ENCODE data around the gene ELF1. TPM values are rescaled to one million over a fixed set of nuclear protein-coding genes. Genes with fewer than 3 reads are reported as not detected.
A peak's percentile ranks its signal among the peaks of the same experiment; 100 is the strongest.

Gene ELF1
- total and polyA plus RNA-seq, 10 of the 15 experiments (the other 5 are each of a cell fraction or from before 2014, with no cell fraction given) = 43.3 to 97.6 (median 55.7) TPM

GRCh38 chr13:40933508-40934204, 85.5 kb downstream of the ELF1 start:
- POLR2A ChIA-PET = interaction anchor here (0.6 to 0.9 kb wide), 4 partner anchors 23 to 914 kb away, joined by 3 to 4 read pairs (median 4); no protein-coding TSS in a partner anchor
- intact Hi-C loops (cut with micrococcal nuclease; ENCODE audit: unreplicated experiment) (no loop called here), in situ Hi-C loops (cut with MboI) (no loop called here)
- Histone ChIP-seq H3K27ac (ENCODE audit: control insufficient read depth, insufficient read depth) (peak overlapping the region; percentile 32), H3K4me2 (ENCODE audit: control insufficient read depth, insufficient read depth) (peak overlapping the region; percentile 4; the same call in 1 of the 2 replicates), H3K4me3 (no peak overlapping the region), H3K36me3 (ENCODE audit: control insufficient read depth in 2 of 2, insufficient read depth in 2 of 2, low read length in 1 of 2) (peaks cover 6 to 33% of the 10 kb centered on the region in 2 experiments), H3K4me1 (ENCODE audit: control insufficient read depth, insufficient read depth, low read length) (peaks cover 8% of the 10 kb centered on the region), H4K20me1 (ENCODE audit: control insufficient read depth, insufficient read depth) (no peaks in the 10 kb centered on the region), H3K9me3 (replicated peaks; ENCODE audit: control insufficient read depth, insufficient read depth, low read length) (no peaks in the 10 kb centered on the region), H3K27me3 (replicated peaks in 1 of 2; ENCODE audit: control insufficient read depth in 2 of 2, insufficient read depth in 2 of 2, low read length in 1 of 2) (no peaks in the 10 kb centered on the region), H3K79me2 (ENCODE audit: control insufficient read depth, insufficient read depth, low read length) (peaks cover 8% of the 10 kb centered on the region), H3K9ac (ENCODE audit: control insufficient read depth, insufficient read depth, low read length) (no peak overlapping the region), H2AFZ (ENCODE audit: control insufficient read depth, low read depth, low read length) (no peak overlapping the region)
- peak; percentile 90 for FAIRE-seq
- RAD21 ChIA-PET (ENCODE audit: unreplicated experiment) = interaction anchor here (0.6 to 1.4 kb wide), 6 partner anchors 18 to 122 kb away, joined by 3 to 6 read pairs (median 4); no protein-coding TSS in a partner anchor
- WGBS (ENCODE audit: insufficient coverage, insufficient replicate concordance, low lambda C conversion rate, missing lambda C conversion rate) = 7% methylated on average over 4 of the region's 4 CpGs
- BruUV-seq (replicated peaks) = no TSS peak
- peak; percentile 20 for DNase-seq (ENCODE audit: low read depth, low spot score)
- TF ChIP-seq RUNX3 (IDR thresholded peaks at IDR 0.05; ENCODE audit: low read length) (peak; percentile 22; the same call in 1 of the 2 replicates), TCF3 (IDR thresholded peaks at IDR 0.05; ENCODE audit: borderline replicate concordance, insufficient read depth, low read depth, low read length) (peak; percentile 79; the same call in 1 of the 2 replicates), MTA2 (IDR thresholded peaks at IDR 0.05; ENCODE audit: low read depth) (no peak)
- CTCF ChIA-PET = interaction anchor here (0.8 to 1.7 kb wide), 5 partner anchors 14 to 134 kb away, joined by 3 to 5 read pairs (median 4); no protein-coding TSS in a partner anchor
- SMC1A ChIA-PET (ENCODE audit: uncharacterized antibody, unreplicated experiment) = interaction anchor here (0.6 to 3.5 kb wide), 4 partner anchors 12 to 132 kb away, joined by 3 to 14 read pairs (median 5); no protein-coding TSS in a partner anchor
- peak; percentile 64 for ATAC-seq

GRCh38 chr13:40932252-40932651, 86.9 kb downstream of the ELF1 start:
- POLR2A ChIA-PET = no interaction called here
- Histone ChIP-seq H3K27me3 (replicated peaks in 1 of 2; ENCODE audit: control insufficient read depth in 2 of 2, insufficient read depth in 2 of 2, low read length in 1 of 2) (no peaks in the 10 kb centered on the region), H3K4me1 (ENCODE audit: control insufficient read depth, insufficient read depth, low read length) (peaks cover 8% of the 10 kb centered on the region), H3K27ac (ENCODE audit: control insufficient read depth, insufficient read depth) (no peak overlapping the region), H3K4me3 (no peak overlapping the region), H3K9ac (ENCODE audit: control insufficient read depth, insufficient read depth, low read length) (no peak overlapping the region), H3K36me3 (ENCODE audit: control insufficient read depth in 2 of 2, insufficient read depth in 2 of 2, low read length in 1 of 2) (peaks cover 6 to 29% of the 10 kb centered on the region in 2 experiments), H2AFZ (ENCODE audit: control insufficient read depth, low read depth, low read length) (no peak overlapping the region), H3K4me2 (ENCODE audit: control insufficient read depth, insufficient read depth) (no peak overlapping the region), H3K79me2 (ENCODE audit: control insufficient read depth, insufficient read depth, low read length) (peaks cover 8% of the 10 kb centered on the region), H4K20me1 (ENCODE audit: control insufficient read depth, insufficient read depth) (no peaks in the 10 kb centered on the region), H3K9me3 (replicated peaks; ENCODE audit: control insufficient read depth, insufficient read depth, low read length) (no peaks in the 10 kb centered on the region)
- DNase-seq (ENCODE audit: low read depth, low spot score) (no peak), ATAC-seq (no peak), FAIRE-seq (no peak)
- BruUV-seq (replicated peaks) = no TSS peak
- CTCF ChIA-PET = no interaction called here
- intact Hi-C loops (cut with micrococcal nuclease; ENCODE audit: unreplicated experiment) = no loop called here
- in situ Hi-C loops (cut with MboI) = no loop called here
- RAD21 ChIA-PET (ENCODE audit: unreplicated experiment) = no interaction called here
- 99% methylated on average over 2 of the region's 2 CpGs for WGBS (ENCODE audit: insufficient coverage, insufficient replicate concordance, low lambda C conversion rate, missing lambda C conversion rate)
- SMC1A ChIA-PET (ENCODE audit: uncharacterized antibody, unreplicated experiment) = interaction anchor here (3.5 kb wide), 1 partner anchor 11 kb away, joined by 14 read pairs; no protein-coding TSS in a partner anchor
- TF ChIP-seq BCL11A (IDR thresholded peaks at IDR 0.05; ENCODE audit: low read depth, low read length) (no peak), FOXM1 (IDR thresholded peaks at IDR 0.05; ENCODE audit: low read depth, low read length) (no peak), KDM1A (IDR thresholded peaks at IDR 0.05; ENCODE audit: borderline replicate concordance) (no peak), CHD4 (IDR thresholded peaks at IDR 0.05) (no peak), REST (IDR thresholded peaks at IDR 0.05; ENCODE audit: low read depth, low read length) (no peak), HDAC6 (IDR thresholded peaks at IDR 0.05; ENCODE audit: unreplicated experiment) (no peak)
